HepG2 (cell line): ENCODE data around the gene PSMC3IP. TPM values are rescaled to one million over a fixed set of nuclear protein-coding genes. Genes with fewer than 3 reads are reported as not detected.
A peak's percentile ranks its signal among the peaks of the same experiment; 100 is the strongest.

Experiments
- AKAP8 ChIP-seq: sonication (generic); formaldehyde crosslinking; IDR thresholded peaks from 2 replicates; pipeline ENCODE4 v1.5.1; 2020; ENCODE audit warnings: mild to moderate bottlenecking, missing genetic modification reagents
- CBX1 ChIP-seq: IDR thresholded peaks from one replicate; pipeline ENCODE4 v1.6.1; 2016; ENCODE audit warnings: antibody characterized with exemption, low read depth
- DNMT3B ChIP-seq: conservative IDR thresholded peaks from 2 replicates; pipeline ENCODE4 v1.6.1; 2016; ENCODE audit warnings: missing biosample characterization, control low read depth
- HOXA3 ChIP-seq: sonication (generic); formaldehyde crosslinking; IDR thresholded peaks from 2 replicates; pipeline ENCODE4 v1.5.0; 2020; ENCODE audit warnings: missing genetic modification reagents
- MAF1 ChIP-seq: sonication (generic); formaldehyde crosslinking; IDR thresholded peaks from 2 replicates; pipeline ENCODE4 v1.5.0; 2020; ENCODE audit warnings: missing genetic modification reagents, borderline replicate concordance
- MLLT10 ChIP-seq: sonication (generic); formaldehyde crosslinking; IDR thresholded peaks from 2 replicates; pipeline ENCODE4 v1.4.0; 2020; ENCODE audit warnings: missing genetic modification reagents
- NFE2L2 ChIP-seq: fragments of 150-350 bp; IDR thresholded peaks from 2 replicates; pipeline ENCODE4 v1.6.1; 2014; ENCODE audit warnings: low read length
- NFIC ChIP-seq: IDR thresholded peaks from 2 replicates; pipeline ENCODE4 v1.6.1; 2012; ENCODE audit warnings: mild to moderate bottlenecking, low read length, inconsistent platforms
- NR1H2 ChIP-seq: sonication (generic); formaldehyde crosslinking; IDR thresholded peaks from 2 replicates; pipeline ENCODE4 v1.8.1; 2022; ENCODE audit warnings: low read depth, missing genetic modification reagents, borderline replicate concordance
- NR3C1 ChIP-seq: sonication (generic); formaldehyde crosslinking; IDR thresholded peaks from 2 replicates; pipeline ENCODE4 v1.4.0; 2020; ENCODE audit warnings: missing genetic modification reagents
- PHB2 ChIP-seq: fragments of 450-650 bp; IDR thresholded peaks from 2 replicates; pipeline ENCODE4 v1.6.1; 2018; ENCODE audit not compliant: partially characterized antibody
- SIX4 ChIP-seq: sonication (generic); formaldehyde crosslinking; IDR thresholded peaks from 2 replicates; pipeline ENCODE4 v1.4.0; 2020; ENCODE audit warnings: missing genetic modification reagents
- SP140L ChIP-seq: sonication (generic); formaldehyde crosslinking; IDR thresholded peaks from 2 replicates; pipeline ENCODE4 v1.4.0; 2020; ENCODE audit warnings: missing genetic modification reagents, borderline replicate concordance
- THAP7 ChIP-seq: sonication (generic); formaldehyde crosslinking; IDR thresholded peaks from 2 replicates; pipeline ENCODE4 v1.8.1; 2023; ENCODE audit warnings: mild to moderate bottlenecking, missing genetic modification reagents
- ZBTB3 ChIP-seq: sonication (generic); formaldehyde crosslinking; IDR thresholded peaks from 2 replicates; pipeline ENCODE4 v1.4.0; 2020; ENCODE audit warnings: low read depth, mild to moderate bottlenecking, moderate library complexity, missing genetic modification reagents, borderline replicate concordance
- ZFP62 ChIP-seq: sonication (generic); formaldehyde crosslinking; IDR thresholded peaks from 2 replicates; pipeline ENCODE4 v1.4.0; 2020; ENCODE audit warnings: missing genetic modification reagents
- ZNF230 ChIP-seq: sonication (generic); formaldehyde crosslinking; IDR thresholded peaks from 2 replicates; pipeline ENCODE4 v1.4.0; 2020; ENCODE audit warnings: mild to moderate bottlenecking, missing genetic modification reagents
- ZNF317 ChIP-seq: sonication (generic); formaldehyde crosslinking; IDR thresholded peaks from 2 replicates; pipeline ENCODE4 v1.5.0; 2020; ENCODE audit warnings: mild to moderate bottlenecking, missing genetic modification reagents
- ZNF766 ChIP-seq: sonication (generic); formaldehyde crosslinking; IDR thresholded peaks from 2 replicates; pipeline ENCODE4 v1.5.0; 2020; ENCODE audit warnings: missing genetic modification reagents, borderline replicate concordance
- ZNF777 ChIP-seq: sonication (generic); formaldehyde crosslinking; IDR thresholded peaks from 2 replicates; pipeline ENCODE4 v1.4.0; 2020; ENCODE audit warnings: missing genetic modification reagents
- ZSCAN22 ChIP-seq: sonication (generic); formaldehyde crosslinking; IDR thresholded peaks from 2 replicates; pipeline ENCODE4 v1.4.0; 2020; ENCODE audit warnings: mild to moderate bottlenecking, missing genetic modification reagents
- polyA plus RNA-seq, 8 experiments: library from polyadenylated mRNA; depleted of rRNA in 3 of 8; stranded (reverse) in 7 of 8; unstranded in 1 of 8; fragments of >200 nt; fragmentation: Illumina TruSeq in 4 of 8; extraction: Trizol in 4 of 8; gene quantifications; 2 replicates each; pipeline versions ENCODE4 v1.2.1 to v1.2.3, GENCODE V29; 2011 to 2016; ENCODE audit warnings: low read depth in 4 of 8, missing spikeins in 1 of 8, mixed read lengths in 1 of 8; ENCODE audit not compliant: insufficient read depth in 1 of 8
- total RNA-seq, 5 experiments: library from RNA; depleted of rRNA; stranded (reverse); fragments of >200 nt; fragmentation: Illumina TruSeq; extraction: Trizol; gene quantifications; 2 replicates each; pipeline ENCODE4 v1.2.3, GENCODE V29; 2016; ENCODE audit warnings: low read depth in 1 of 5
- TF ChIP-seq, protein P1 (sequence below): sonication (generic); formaldehyde crosslinking; IDR thresholded peaks from 2 replicates; pipeline ENCODE4 v1.5.1; 2020; ENCODE audit warnings: missing genetic modification reagents, mild to moderate bottlenecking, borderline replicate concordance
- TF ChIP-seq, protein P2 (sequence below): sonication (generic); formaldehyde crosslinking; conservative IDR thresholded peaks from 2 replicates; pipeline ENCODE4 v1.4.0; 2020; ENCODE audit warnings: missing genetic modification reagents
- TF ChIP-seq, protein P3 (sequence below): IDR thresholded peaks from 2 replicates; pipeline ENCODE4 v1.6.1; 2016; ENCODE audit warnings: missing compliant biosample characterization, missing genetic modification reagents, borderline replicate concordance
- TF ChIP-seq, protein P4 (sequence below): IDR thresholded peaks from 2 replicates; pipeline ENCODE4 v1.6.1; 2016; ENCODE audit warnings: low read depth, borderline replicate concordance

Gene PSMC3IP
- total and polyA plus RNA-seq, 2 of the 13 experiments (the other 11 are each of a cell fraction or from before 2014, with no cell fraction given) = 6.5 to 22.4 TPM

DNA sequence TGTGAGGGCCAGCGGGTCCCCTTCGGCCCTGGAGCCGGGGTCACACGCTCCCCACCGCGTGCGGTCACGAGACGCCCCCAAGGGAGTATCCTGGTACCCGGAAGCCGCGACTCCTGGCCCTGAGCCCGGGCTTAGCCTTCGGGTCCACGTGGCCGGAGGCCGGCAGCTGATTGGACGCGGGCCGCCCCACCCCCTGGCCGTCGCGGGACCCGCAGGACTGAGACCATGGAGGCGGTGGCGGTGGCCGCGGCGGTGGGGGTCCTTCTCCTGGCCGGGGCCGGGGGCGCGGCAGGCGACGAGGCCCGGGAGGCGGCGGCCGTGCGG, 41.5 kb downstream of the PSMC3IP start, which contains the start of gene NAGLU (continued):
- TF ChIP-seq, protein P1, sequence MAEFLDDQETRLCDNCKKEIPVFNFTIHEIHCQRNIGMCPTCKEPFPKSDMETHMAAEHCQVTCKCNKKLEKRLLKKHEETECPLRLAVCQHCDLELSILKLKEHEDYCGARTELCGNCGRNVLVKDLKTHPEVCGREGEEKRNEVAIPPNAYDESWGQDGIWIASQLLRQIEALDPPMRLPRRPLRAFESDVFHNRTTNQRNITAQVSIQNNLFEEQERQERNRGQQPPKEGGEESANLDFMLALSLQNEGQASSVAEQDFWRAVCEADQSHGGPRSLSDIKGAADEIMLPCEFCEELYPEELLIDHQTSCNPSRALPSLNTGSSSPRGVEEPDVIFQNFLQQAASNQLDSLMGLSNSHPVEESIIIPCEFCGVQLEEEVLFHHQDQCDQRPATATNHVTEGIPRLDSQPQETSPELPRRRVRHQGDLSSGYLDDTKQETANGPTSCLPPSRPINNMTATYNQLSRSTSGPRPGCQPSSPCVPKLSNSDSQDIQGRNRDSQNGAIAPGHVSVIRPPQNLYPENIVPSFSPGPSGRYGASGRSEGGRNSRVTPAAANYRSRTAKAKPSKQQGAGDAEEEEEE (CRISPR knock-in tag) = no peak
- TF ChIP-seq HOXA3 (CRISPR knock-in tag) (peak; percentile 67; the same call in 1 of the 2 replicates), NFE2L2 (no peak), DNMT3B (CRISPR knock-in tag) (no peak), MLLT10 (no peak), SIX4 (no peak), ZSCAN22 (CRISPR knock-in tag) (no peak), PHB2 (no peak), CBX1 (peak; percentile 67), MAF1 (CRISPR knock-in tag) (peak; percentile 44; the same call in 1 of the 2 replicates), ZBTB3 (CRISPR knock-in tag) (no peak), THAP7 (CRISPR knock-in tag) (0 out of 2 replicates have a peak, but pooled peaks have one; percentile 3), AKAP8 (CRISPR knock-in tag) (no peak), NFIC (no peak), ZFP62 (CRISPR knock-in tag) (no peak), ZNF777 (peak; percentile 79), NR3C1 (CRISPR knock-in tag) (no peak), ZNF317 (no peak), SP140L (no peak), NR1H2 (CRISPR knock-in tag) (no peak), ZNF230 (0 out of 2 replicates have a peak, but pooled peaks have one; percentile 2), ZNF766 (CRISPR knock-in tag) (peak; percentile 56; the same call in 1 of the 2 replicates)
- TF ChIP-seq, protein P2, sequence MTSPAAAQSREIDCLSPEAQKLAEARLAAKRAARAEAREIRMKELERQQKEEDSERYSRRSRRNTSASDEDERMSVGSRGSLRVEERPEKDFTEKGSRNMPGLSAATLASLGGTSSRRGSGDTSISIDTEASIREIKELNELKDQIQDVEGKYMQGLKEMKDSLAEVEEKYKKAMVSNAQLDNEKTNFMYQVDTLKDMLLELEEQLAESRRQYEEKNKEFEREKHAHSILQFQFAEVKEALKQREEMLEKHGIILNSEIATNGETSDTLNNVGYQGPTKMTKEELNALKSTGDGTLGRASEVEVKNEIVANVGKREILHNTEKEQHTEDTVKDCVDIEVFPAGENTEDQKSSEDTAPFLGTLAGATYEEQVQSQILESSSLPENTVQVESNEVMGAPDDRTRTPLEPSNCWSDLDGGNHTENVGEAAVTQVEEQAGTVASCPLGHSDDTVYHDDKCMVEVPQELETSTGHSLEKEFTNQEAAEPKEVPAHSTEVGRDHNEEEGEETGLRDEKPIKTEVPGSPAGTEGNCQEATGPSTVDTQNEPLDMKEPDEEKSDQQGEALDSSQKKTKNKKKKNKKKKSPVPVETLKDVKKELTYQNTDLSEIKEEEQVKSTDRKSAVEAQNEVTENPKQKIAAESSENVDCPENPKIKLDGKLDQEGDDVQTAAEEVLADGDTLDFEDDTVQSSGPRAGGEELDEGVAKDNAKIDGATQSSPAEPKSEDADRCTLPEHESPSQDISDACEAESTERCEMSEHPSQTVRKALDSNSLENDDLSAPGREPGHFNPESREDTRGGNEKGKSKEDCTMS (CRISPR knock-in tag) = no peak
- TF ChIP-seq, protein P3, sequence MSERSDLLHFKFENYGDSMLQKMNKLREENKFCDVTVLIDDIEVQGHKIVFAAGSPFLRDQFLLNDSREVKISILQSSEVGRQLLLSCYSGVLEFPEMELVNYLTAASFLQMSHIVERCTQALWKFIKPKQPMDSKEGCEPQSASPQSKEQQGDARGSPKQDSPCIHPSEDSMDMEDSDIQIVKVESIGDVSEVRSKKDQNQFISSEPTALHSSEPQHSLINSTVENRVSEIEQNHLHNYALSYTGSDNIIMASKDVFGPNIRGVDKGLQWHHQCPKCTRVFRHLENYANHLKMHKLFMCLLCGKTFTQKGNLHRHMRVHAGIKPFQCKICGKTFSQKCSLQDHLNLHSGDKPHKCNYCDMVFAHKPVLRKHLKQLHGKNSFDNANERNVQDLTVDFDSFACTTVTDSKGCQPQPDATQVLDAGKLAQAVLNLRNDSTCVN (CRISPR knock-in tag) = peak; percentile 71; the same call in 1 of the 2 replicates
- TF ChIP-seq, protein P4, sequence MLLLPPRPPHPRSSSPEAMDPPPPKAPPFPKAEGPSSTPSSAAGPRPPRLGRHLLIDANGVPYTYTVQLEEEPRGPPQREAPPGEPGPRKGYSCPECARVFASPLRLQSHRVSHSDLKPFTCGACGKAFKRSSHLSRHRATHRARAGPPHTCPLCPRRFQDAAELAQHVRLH (CRISPR knock-in tag) = peak; percentile 83; the same call in 1 of the 2 replicates
